IMR-90 (cell line): ENCODE results near the gene ACADSB.

Experiments used
- BHLHE40 ChIP-seq: fragments of 150-350 bp; IDR thresholded peaks from 2 replicates; pipeline ENCODE4 v1.6.1; 2016; ENCODE audit warnings: mild to moderate bottlenecking, low read depth, low read length
- CHD1 ChIP-seq: IDR thresholded peaks from 2 replicates; pipeline ENCODE4 v1.6.1; 2012; ENCODE audit warnings: low read depth, low read length, improper control_type of control experiment
- MAFK ChIP-seq: IDR thresholded peaks from 2 replicates; pipeline ENCODE4 v1.6.1; 2012; ENCODE audit warnings: low read depth, low read length, improper control_type of control experiment
- POLR2A ChIP-seq: IDR thresholded peaks from 2 replicates; pipeline ENCODE4 v1.6.1; 2012; ENCODE audit warnings: mild to moderate bottlenecking, low read depth, low read length
- RCOR1 ChIP-seq: IDR thresholded peaks from 2 replicates; pipeline ENCODE4 v1.6.1; 2012; ENCODE audit warnings: mild to moderate bottlenecking, low read length, improper control_type of control experiment; ENCODE audit not compliant: insufficient replicate concordance
- RFX5 ChIP-seq: IDR thresholded peaks from 2 replicates; pipeline ENCODE4 v1.8.0; 2012; ENCODE audit warnings: low read depth, mild to moderate bottlenecking, low read length, moderate library complexity
- SMC3 ChIP-seq: fragments of 150-350 bp; IDR thresholded peaks from 2 replicates; pipeline ENCODE4 v1.6.1; 2016; ENCODE audit warnings: low read depth, mild to moderate bottlenecking, antibody characterized with exemption, low read length, moderate library complexity
- TF ChIP-seq, protein P1 (sequence below): conservative IDR thresholded peaks from 2 replicates; pipeline ENCODE4 v1.5.1; 2012; ENCODE audit warnings: mild to moderate bottlenecking, low read depth, low read length, improper control_type of control experiment
- TF ChIP-seq, protein P2 (sequence below): fragments of 150-350 bp; IDR thresholded peaks from 2 replicates; pipeline ENCODE4 v1.6.1; 2016; ENCODE audit warnings: low read depth, mild to moderate bottlenecking, low read length, moderate library complexity, borderline replicate concordance
- TF ChIP-seq, protein P3 (sequence below): fragments of 150-350 bp; IDR thresholded peaks from 2 replicates; pipeline ENCODE4 v1.6.1; 2017; ENCODE audit warnings: mild to moderate bottlenecking, antibody characterized with exemption, low read length, low read depth

DNA sequence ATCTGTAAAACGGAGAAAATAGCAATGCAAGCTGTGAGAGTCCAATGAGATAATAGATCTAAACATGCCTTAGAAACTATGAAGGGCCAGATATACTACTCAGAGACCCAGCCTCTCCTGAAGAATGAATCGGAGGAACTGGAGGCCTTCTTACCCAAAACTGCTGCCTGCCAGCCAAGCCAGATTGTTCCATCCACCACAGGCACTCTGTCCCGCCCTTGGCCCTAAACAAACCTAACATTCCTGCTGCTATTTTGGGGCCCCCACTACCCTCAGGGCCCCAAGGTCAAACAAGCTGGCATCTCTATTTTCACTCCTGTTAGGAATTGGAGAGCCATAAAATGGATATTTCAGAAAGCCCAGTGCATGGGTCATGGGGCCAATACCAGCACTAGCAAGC is 79.0 kb downstream of the ACADSB start:
- TF ChIP-seq POLR2A, result no peak
- TF ChIP-seq, protein P1, sequence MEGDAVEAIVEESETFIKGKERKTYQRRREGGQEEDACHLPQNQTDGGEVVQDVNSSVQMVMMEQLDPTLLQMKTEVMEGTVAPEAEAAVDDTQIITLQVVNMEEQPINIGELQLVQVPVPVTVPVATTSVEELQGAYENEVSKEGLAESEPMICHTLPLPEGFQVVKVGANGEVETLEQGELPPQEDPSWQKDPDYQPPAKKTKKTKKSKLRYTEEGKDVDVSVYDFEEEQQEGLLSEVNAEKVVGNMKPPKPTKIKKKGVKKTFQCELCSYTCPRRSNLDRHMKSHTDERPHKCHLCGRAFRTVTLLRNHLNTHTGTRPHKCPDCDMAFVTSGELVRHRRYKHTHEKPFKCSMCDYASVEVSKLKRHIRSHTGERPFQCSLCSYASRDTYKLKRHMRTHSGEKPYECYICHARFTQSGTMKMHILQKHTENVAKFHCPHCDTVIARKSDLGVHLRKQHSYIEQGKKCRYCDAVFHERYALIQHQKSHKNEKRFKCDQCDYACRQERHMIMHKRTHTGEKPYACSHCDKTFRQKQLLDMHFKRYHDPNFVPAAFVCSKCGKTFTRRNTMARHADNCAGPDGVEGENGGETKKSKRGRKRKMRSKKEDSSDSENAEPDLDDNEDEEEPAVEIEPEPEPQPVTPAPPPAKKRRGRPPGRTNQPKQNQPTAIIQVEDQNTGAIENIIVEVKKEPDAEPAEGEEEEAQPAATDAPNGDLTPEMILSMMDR, result no peak
- TF ChIP-seq, protein P2, sequence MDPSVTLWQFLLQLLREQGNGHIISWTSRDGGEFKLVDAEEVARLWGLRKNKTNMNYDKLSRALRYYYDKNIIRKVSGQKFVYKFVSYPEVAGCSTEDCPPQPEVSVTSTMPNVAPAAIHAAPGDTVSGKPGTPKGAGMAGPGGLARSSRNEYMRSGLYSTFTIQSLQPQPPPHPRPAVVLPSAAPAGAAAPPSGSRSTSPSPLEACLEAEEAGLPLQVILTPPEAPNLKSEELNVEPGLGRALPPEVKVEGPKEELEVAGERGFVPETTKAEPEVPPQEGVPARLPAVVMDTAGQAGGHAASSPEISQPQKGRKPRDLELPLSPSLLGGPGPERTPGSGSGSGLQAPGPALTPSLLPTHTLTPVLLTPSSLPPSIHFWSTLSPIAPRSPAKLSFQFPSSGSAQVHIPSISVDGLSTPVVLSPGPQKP, result no peak
- no peak for TF ChIP-seq CHD1
- TF ChIP-seq, protein P3, sequence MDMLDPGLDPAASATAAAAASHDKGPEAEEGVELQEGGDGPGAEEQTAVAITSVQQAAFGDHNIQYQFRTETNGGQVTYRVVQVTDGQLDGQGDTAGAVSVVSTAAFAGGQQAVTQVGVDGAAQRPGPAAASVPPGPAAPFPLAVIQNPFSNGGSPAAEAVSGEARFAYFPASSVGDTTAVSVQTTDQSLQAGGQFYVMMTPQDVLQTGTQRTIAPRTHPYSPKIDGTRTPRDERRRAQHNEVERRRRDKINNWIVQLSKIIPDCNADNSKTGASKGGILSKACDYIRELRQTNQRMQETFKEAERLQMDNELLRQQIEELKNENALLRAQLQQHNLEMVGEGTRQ, result no peak
- no peak for TF ChIP-seq MAFK
- TF ChIP-seq BHLHE40, result no peak
- TF ChIP-seq RFX5, result no peak
- no peak for TF ChIP-seq RCOR1
- no peak for TF ChIP-seq SMC3
